Testis (tissue), 2 donors: ENCODE results near the gene FOXO1.

Experiments used
- POLR2A ChIP-seq: fragments of 450-650 bp; IDR thresholded peaks from one replicate; pipeline ENCODE4 v1.6.1; 2017; ENCODE audit warnings: antibody characterized with exemption, mild to moderate bottlenecking, moderate library complexity
- TF ChIP-seq, protein P1 (sequence below), 3 experiments: fragments of 450-650 bp in 2 of 3; fragments of 200-600 bp in 1 of 3; sonication (generic) in 1 of 3; IDR thresholded peaks; one replicate each; pipeline ENCODE4 v1.5.1; 2016 to 2019; ENCODE audit warnings: antibody characterized with exemption in 3 of 3, mild to moderate bottlenecking in 2 of 3, moderate library complexity in 1 of 3

GRCh38 chr13:40671956-40672764 lies 5.7 kb upstream of the FOXO1 start:
- TF ChIP-seq, protein P1, sequence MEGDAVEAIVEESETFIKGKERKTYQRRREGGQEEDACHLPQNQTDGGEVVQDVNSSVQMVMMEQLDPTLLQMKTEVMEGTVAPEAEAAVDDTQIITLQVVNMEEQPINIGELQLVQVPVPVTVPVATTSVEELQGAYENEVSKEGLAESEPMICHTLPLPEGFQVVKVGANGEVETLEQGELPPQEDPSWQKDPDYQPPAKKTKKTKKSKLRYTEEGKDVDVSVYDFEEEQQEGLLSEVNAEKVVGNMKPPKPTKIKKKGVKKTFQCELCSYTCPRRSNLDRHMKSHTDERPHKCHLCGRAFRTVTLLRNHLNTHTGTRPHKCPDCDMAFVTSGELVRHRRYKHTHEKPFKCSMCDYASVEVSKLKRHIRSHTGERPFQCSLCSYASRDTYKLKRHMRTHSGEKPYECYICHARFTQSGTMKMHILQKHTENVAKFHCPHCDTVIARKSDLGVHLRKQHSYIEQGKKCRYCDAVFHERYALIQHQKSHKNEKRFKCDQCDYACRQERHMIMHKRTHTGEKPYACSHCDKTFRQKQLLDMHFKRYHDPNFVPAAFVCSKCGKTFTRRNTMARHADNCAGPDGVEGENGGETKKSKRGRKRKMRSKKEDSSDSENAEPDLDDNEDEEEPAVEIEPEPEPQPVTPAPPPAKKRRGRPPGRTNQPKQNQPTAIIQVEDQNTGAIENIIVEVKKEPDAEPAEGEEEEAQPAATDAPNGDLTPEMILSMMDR (IDR thresholded peaks at IDR 0.05), result no peak
- TF ChIP-seq POLR2A, result no peak
